Measurements from ENCODE around the gene SLC16A1. TPM values are rescaled to one million over a fixed set of nuclear protein-coding genes. Genes with fewer than 3 reads are reported as not detected.
"Not testable (repeated sequence)": the region's sequence is repeated elsewhere in the genome, so short reads cannot be mapped to it uniquely, and the experiment has no call there.

Gene SLC16A1
- total RNA-seq, 4 donors from 2014 or later: 3.3 to 6.2 (median 5.5) TPM

GRCh38 chr1:112973788-112974187 is 17.8 kb upstream of the SLC16A1 start:
- no peaks in the 10 kb centered on the region for H3K9me3 ChIP-seq
- H3K36me3 ChIP-seq: no peaks in the 10 kb centered on the region
- 64 to 100% methylated on average over 1 of the region's 1 CpG for WGBS, 2 donors
- intact Hi-C loops (cut with DNase I): no loop called here
- no peak for DNase-seq
- H3K4me1 ChIP-seq: no peaks in the 10 kb centered on the region
- H3K27ac ChIP-seq: no peak overlapping the region
- H3K4me3 ChIP-seq (replicated peaks in 1 of 3): no peak overlapping the region
- no peak for TF ChIP-seq POLR2A (IDR thresholded peaks at IDR 0.05)
- no peak for TF ChIP-seq CTCF (IDR thresholded peaks at IDR 0.05)
- no peaks in the 10 kb centered on the region for H3K27me3 ChIP-seq

DNA sequence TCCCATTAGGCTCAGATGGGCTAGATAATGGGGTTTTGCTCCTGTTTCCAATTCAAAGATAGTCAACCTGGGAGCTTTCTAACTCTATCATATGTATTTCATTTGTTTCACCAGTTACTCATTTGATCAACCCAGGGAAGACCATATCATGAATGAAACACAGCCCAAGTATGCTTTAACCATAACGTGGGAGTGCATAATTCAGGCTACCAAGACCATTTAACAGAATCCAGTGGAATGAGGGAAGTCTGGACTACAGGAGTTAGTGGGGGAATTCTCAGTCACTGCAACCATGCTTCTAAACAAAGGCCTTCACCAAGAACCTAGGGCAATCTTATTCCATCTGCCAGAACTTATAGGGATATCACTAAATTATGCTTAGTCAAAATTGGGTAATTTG is 15.0 kb upstream of the SLC16A1 start:
- no peaks in the 10 kb centered on the region for H3K27me3 ChIP-seq
- no peak overlapping the region for H3K4me3 ChIP-seq (replicated peaks in 1 of 3)
- intact Hi-C loops (cut with DNase I): no loop called here
- 90 to 100% methylated on average over 1 of the region's 1 CpG for WGBS, 2 donors
- peaks cover 0 to 6% of the 10 kb centered on the region in 2 donors for H3K36me3 ChIP-seq
- H3K27ac ChIP-seq: no peak overlapping the region
- DNase-seq: no peak
- H3K4me1 ChIP-seq: no peaks in the 10 kb centered on the region
- H3K9me3 ChIP-seq: no peaks in the 10 kb centered on the region
- TF ChIP-seq CTCF (IDR thresholded peaks at IDR 0.05) (no peak), POLR2A (IDR thresholded peaks at IDR 0.05) (no peak)

- peaks cover 0 to 6% of the 10 kb centered on the region in 2 donors for H3K36me3 ChIP-seq
- intact Hi-C loops (cut with DNase I): no loop called here
Observed at GRCh38 chr1:112964347-112964746, 8.4 kb upstream of the SLC16A1 start.

DNA sequence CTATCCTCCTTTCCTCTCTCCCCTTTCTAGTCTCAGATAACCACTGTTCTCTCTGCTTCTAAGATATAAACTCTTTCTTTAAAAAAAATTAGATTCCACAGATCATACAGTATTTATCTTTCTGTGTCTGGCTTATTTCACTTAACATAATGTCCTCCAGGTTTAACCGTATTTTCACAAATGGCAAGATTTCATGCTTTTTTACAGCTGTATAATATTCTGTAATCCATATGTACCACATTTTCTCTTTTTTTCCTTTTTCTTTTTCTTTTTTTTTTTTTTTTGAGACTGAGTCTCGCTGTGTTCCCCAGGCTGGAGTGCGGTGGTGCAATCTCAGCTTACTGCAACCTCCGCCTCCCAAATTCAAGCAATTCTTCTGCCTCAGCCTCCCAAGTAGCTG is 5.1 kb upstream of the SLC16A1 start:
- H3K9me3 ChIP-seq: no peaks in the 10 kb centered on the region
- no peak overlapping the region for H3K27ac ChIP-seq
- H3K36me3 ChIP-seq: no peaks in the 10 kb centered on the region
- TF ChIP-seq POLR2A (IDR thresholded peaks at IDR 0.05) (no peak), CTCF (IDR thresholded peaks at IDR 0.05) (no peak)
- no peaks in the 10 kb centered on the region for H3K4me1 ChIP-seq
- no peak for DNase-seq
- intact Hi-C loops (cut with DNase I): no loop called here
- no peaks in the 10 kb centered on the region for H3K27me3 ChIP-seq
- H3K4me3 ChIP-seq (replicated peaks in 1 of 3): no peak overlapping the region
- 99% methylated on average over 4 of the region's 4 CpGs for WGBS, 2 donors

More at GRCh38 chr1:112964347-112964746, 8.4 kb upstream of the SLC16A1 start:
- H3K27me3 ChIP-seq: no peaks in the 10 kb centered on the region
- TF ChIP-seq CTCF (IDR thresholded peaks at IDR 0.05): no peak
- TF ChIP-seq POLR2A (IDR thresholded peaks at IDR 0.05): no peak
- DNase-seq: no peak
- WGBS, 2 donors: 91 to 95% methylated on average over 4 of the region's 4 CpGs
- H3K4me3 ChIP-seq (replicated peaks in 1 of 3): no peak overlapping the region
- no peak overlapping the region for H3K27ac ChIP-seq
- no peaks in the 10 kb centered on the region for H3K9me3 ChIP-seq
- no peaks in the 10 kb centered on the region for H3K4me1 ChIP-seq

DNA sequence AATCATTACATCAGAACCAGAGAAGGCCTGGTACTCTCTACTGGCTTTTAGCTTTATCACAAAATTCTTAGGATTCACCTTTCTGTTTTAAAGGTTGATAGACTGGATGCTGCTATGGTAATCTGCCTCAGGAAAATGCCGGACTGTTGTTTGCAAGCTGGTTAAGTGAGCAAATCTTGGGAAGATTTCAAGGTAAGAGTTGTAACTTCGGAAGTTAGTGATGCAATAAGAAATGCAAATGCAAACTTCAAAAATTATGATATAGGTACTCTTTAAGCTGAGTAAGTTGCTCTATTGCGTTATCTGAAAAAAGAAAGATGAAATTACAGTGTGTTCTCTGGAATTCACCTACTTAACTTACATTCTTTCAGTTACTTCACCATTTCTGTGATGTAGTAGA is 4.4 kb upstream of the SLC16A1 start:
- Histone ChIP-seq H3K9me3 (no peaks in the 10 kb centered on the region), H3K36me3 (no peaks in the 10 kb centered on the region), H3K27ac (no peak overlapping the region), H3K4me3 (replicated peaks in 1 of 3) (no peak overlapping the region), H3K27me3 (no peaks in the 10 kb centered on the region), H3K4me1 (peaks cover 0 to 5% of the 10 kb centered on the region in 2 donors)
- no peak for DNase-seq
- intact Hi-C loops (cut with DNase I): no loop called here
- TF ChIP-seq POLR2A (IDR thresholded peaks at IDR 0.05) (no peak), CTCF (IDR thresholded peaks at IDR 0.05) (no peak)
- WGBS, 2 donors: 93 to 97% methylated on average over 3 of the region's 3 CpGs

DNA sequence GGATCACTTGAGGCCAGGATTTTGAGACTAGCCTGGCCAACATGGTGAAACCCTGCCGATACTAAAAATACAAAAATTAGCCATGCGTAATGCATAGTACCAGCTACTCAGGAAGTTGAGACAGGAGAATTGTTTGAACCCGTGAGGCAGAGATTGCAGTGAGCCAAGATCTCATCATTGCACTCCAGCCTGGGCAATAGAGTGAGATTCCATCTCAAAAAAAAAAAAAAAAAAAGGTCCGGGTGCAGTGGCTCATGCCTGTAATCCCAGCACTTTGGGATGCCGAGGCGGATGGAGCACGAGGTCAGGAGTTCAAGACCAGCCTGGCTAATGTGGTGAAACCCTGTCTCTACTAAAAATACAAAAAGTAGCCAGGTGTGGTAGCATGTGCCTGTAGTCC is 2.2 kb upstream of the SLC16A1 start:
- H3K27me3 ChIP-seq; H3K36me3 ChIP-seq; H3K27ac ChIP-seq; H3K4me3 ChIP-seq (replicated peaks in 1 of 3); DNase-seq; intact Hi-C loops (cut with DNase I); H3K9me3 ChIP-seq: not testable (repeated sequence)
- H3K4me1 ChIP-seq: peaks cover 0 to 13% of the 10 kb centered on the region in 2 donors
- 66 to 72% methylated on average over 7 of the region's 7 CpGs for WGBS, 2 donors

Data from thyroid gland (tissue), 4 donors.